Common myeloid progenitor, CD34-positive (primary cell): ENCODE measurements around the gene DAZAP1.
A peak's percentile ranks its signal among the peaks of the same experiment; 100 is the strongest.

ENCODE experiments used
- CTCF ChIA-PET: fragments of 350-600 bp; sonication (Branson Sonifier 250); formaldehyde crosslinking; loops from one replicate; lab custom pipeline; 2021; ENCODE audit warnings: antibody characterized with exemption; lab: Charles Lee
- POLR2A ChIA-PET: fragments of 350-600 bp; sonication (Branson Sonifier 250); formaldehyde crosslinking; loops from one replicate; lab custom pipeline; 2021; ENCODE audit warnings: antibody characterized with exemption; lab: Charles Lee
- DNase-seq, 3 donors: peaks; one replicate each; pipeline versions ENCODE4 v3.0.0 to v3.0.0-alpha.2; 2013
- H3K27ac ChIP-seq, 2 experiments: 1 replicate in 1 of 2; 2 replicates in 1 of 2; pipeline ENCODE4 v1.7.0; 2013; ENCODE audit warnings: inconsistent platforms in 2 of 2, low read length in 2 of 2, mild to moderate bottlenecking in 2 of 2, low read depth in 1 of 2, moderate library complexity in 1 of 2; ENCODE audit not compliant: severe bottlenecking in 2 of 2, insufficient read depth in 1 of 2, poor library complexity in 1 of 2
- H3K27me3 ChIP-seq, 5 experiments: replicated peaks in 2 of 5; 1 replicate in 3 of 5; 2 replicates in 2 of 5; pipeline versions ENCODE4 v1.6.1 to v1.7.0; 2013; ENCODE audit warnings: low read length in 4 of 5, mild to moderate bottlenecking in 2 of 5, moderate library complexity in 2 of 5, inconsistent platforms in 1 of 5; ENCODE audit not compliant: insufficient read depth in 5 of 5, control insufficient read depth in 4 of 5
- H3K36me3 ChIP-seq, 4 experiments: 1 replicate in 2 of 4; 2 replicates in 2 of 4; pipeline versions ENCODE4 v1.6.1 to v1.7.0; 2013; ENCODE audit warnings: low read length in 3 of 4, control low read depth in 1 of 4, mild to moderate bottlenecking in 1 of 4; ENCODE audit not compliant: control insufficient read depth in 4 of 4, insufficient read depth in 4 of 4
- H3K4me1 ChIP-seq, 4 experiments: 1 replicate in 3 of 4; 2 replicates in 1 of 4; pipeline versions ENCODE4 v1.6.1 to v1.7.1; 2013; ENCODE audit warnings: low read length in 3 of 4, mild to moderate bottlenecking in 3 of 4, control low read depth in 1 of 4, inconsistent platforms in 1 of 4, moderate library complexity in 1 of 4; ENCODE audit not compliant: control insufficient read depth in 4 of 4, insufficient read depth in 4 of 4; ENCODE audit errors: control extremely low read depth in 1 of 4
- H3K4me3 ChIP-seq, 7 experiments: 1 replicate in 4 of 7; 2 replicates in 3 of 7; pipeline versions ENCODE4 v1.5.1 to v1.7.0; 2013; ENCODE audit warnings: mild to moderate bottlenecking in 7 of 7, low read length in 6 of 7, moderate library complexity in 6 of 7, inconsistent platforms in 2 of 7, low read depth in 2 of 7, control low read depth in 1 of 7; ENCODE audit not compliant: insufficient read depth in 4 of 7, control insufficient read depth in 1 of 7; ENCODE audit errors: extremely low read depth in 1 of 7
- H3K9me3 ChIP-seq, 5 experiments: 1 replicate in 4 of 5; 2 replicates in 1 of 5; pipeline versions ENCODE4 v1.6.1 to v1.7.1; 2013; ENCODE audit warnings: low read length in 4 of 5, mild to moderate bottlenecking in 2 of 5, inconsistent platforms in 1 of 5, low read depth in 1 of 5, moderate library complexity in 1 of 5; ENCODE audit not compliant: control insufficient read depth in 4 of 5, insufficient read depth in 2 of 5; ENCODE audit errors: control extremely low read depth in 1 of 5
- WGBS: methylation state at CpG from one replicate; pipeline ENCODE4 v1.1.5; 2013; ENCODE audit not compliant: insufficient coverage; 5-methylcytosine and 5-hydroxymethylcytosine counted together

DAZAP1 gene

GRCh38 chr19:1394252-1395193 lies 12.9 kb upstream of the DAZAP1 start:
- 94% methylated on average over 39 of the region's 43 CpGs for WGBS
- no peak for DNase-seq
- no peak overlapping the region for H3K27ac ChIP-seq
- H3K4me3 ChIP-seq, result no peak overlapping the region
- H3K9me3 ChIP-seq, result no peaks in the 10 kb centered on the region
- no peaks in the 10 kb centered on the region for H3K27me3 ChIP-seq
- ChIA-PET POLR2A (no interaction called here), CTCF (no interaction called here)
- peaks cover 0 to 16% (median 13%) of the 10 kb centered on the region in 4 experiments for H3K4me1 ChIP-seq
- peaks cover 7 to 53% (median 28%) of the 10 kb centered on the region in 4 experiments for H3K36me3 ChIP-seq

- POLR2A ChIA-PET, result no interaction called here
- no peak for DNase-seq
- CTCF ChIA-PET, result no interaction called here
- WGBS, result 91% methylated on average over 47 of the region's 52 CpGs
- no peak overlapping the region for H3K4me3 ChIP-seq
- H3K4me1 ChIP-seq, result peaks cover 0 to 19% (median 17%) of the 10 kb centered on the region in 4 experiments
- no peaks in the 10 kb centered on the region for H3K27me3 ChIP-seq
- H3K27ac ChIP-seq, result no peak overlapping the region
- H3K36me3 ChIP-seq, result peaks cover 7 to 48% (median 26%) of the 10 kb centered on the region in 4 experiments
- H3K9me3 ChIP-seq, result no peaks in the 10 kb centered on the region
These were observed 12.0 kb upstream of the DAZAP1 start for GRCh38 chr19:1395194-1396018.

- Histone ChIP-seq H3K36me3 (peaks cover 2 to 42% (median 21%) of the 10 kb centered on the region in 4 experiments), H3K27ac (no peak overlapping the region), H3K9me3 (no peaks in the 10 kb centered on the region), H3K4me1 (peaks cover 0 to 27% (median 25%) of the 10 kb centered on the region in 4 experiments), H3K27me3 (no peaks in the 10 kb centered on the region), H3K4me3 (peak overlapping the region in 2 of 7 experiments; percentile 38 to 52)
- ChIA-PET POLR2A (no interaction called here), CTCF (interaction anchor here (1.4 kb wide), 1 partner anchor 9 kb away, joined by 4 read pairs; no protein-coding TSS in a partner anchor)
- WGBS, result 44% methylated on average over 22 of the region's 25 CpGs
- DNase-seq, result peak in 1 of 3 donors; percentile 26
These were observed 11.2 kb upstream of the DAZAP1 start for GRCh38 chr19:1396019-1396767.

- H3K27me3 ChIP-seq, result no peaks in the 10 kb centered on the region
- no peak for DNase-seq
- H3K36me3 ChIP-seq, result peaks cover 2 to 41% (median 18%) of the 10 kb centered on the region in 4 experiments
- no peak overlapping the region for H3K27ac ChIP-seq
- H3K9me3 ChIP-seq, result no peaks in the 10 kb centered on the region
- peak overlapping the region in 2 of 7 experiments; percentile 38 to 52 for H3K4me3 ChIP-seq
- CTCF ChIA-PET, result interaction anchor here (1.1 to 1.4 kb wide), 3 partner anchors 9 to 24 kb away, joined by 3 to 4 read pairs (median 4); no protein-coding TSS in a partner anchor
- WGBS, result 81% methylated on average over 39 of the region's 42 CpGs
- POLR2A ChIA-PET, result no interaction called here
- peaks cover 0 to 35% (median 32%) of the 10 kb centered on the region in 4 experiments for H3K4me1 ChIP-seq
These were observed 10.4 kb upstream of the DAZAP1 start for GRCh38 chr19:1396768-1397679.

GRCh38 chr19:1397838-1398237 lies 9.5 kb upstream of the DAZAP1 start:
- no peak for DNase-seq
- peaks cover 2 to 34% (median 10%) of the 10 kb centered on the region in 4 experiments for H3K36me3 ChIP-seq
- WGBS, result 100% methylated on average over 5 of the region's 9 CpGs
- H3K27ac ChIP-seq, result no peak overlapping the region
- no peaks in the 10 kb centered on the region for H3K9me3 ChIP-seq
- H3K27me3 ChIP-seq, result no peaks in the 10 kb centered on the region
- ChIA-PET CTCF (interaction anchor here (1.1 to 1.4 kb wide), 2 partner anchors 16 to 25 kb away, joined by 3 to 4 read pairs; no protein-coding TSS in a partner anchor), POLR2A (no interaction called here)
- peaks cover 0 to 43% (median 40%) of the 10 kb centered on the region in 4 experiments for H3K4me1 ChIP-seq
- H3K4me3 ChIP-seq, result no peak overlapping the region

- DNase-seq, result no peak
- ChIA-PET POLR2A (no interaction called here), CTCF (interaction anchor here (1.1 kb wide), 1 partner anchor 11 kb away, joined by 3 read pairs; no protein-coding TSS in a partner anchor)
- H3K4me3 ChIP-seq, result no peak overlapping the region
- H3K9me3 ChIP-seq, result no peaks in the 10 kb centered on the region
- peaks cover 0 to 21% (median 2%) of the 10 kb centered on the region in 4 experiments for H3K36me3 ChIP-seq
- H3K4me1 ChIP-seq, result peaks cover 0 to 50% (median 46%) of the 10 kb centered on the region in 4 experiments
- no peak overlapping the region for H3K27ac ChIP-seq
- WGBS, result 94% methylated on average over 19 of the region's 19 CpGs
- H3K27me3 ChIP-seq, result no peaks in the 10 kb centered on the region
These were observed 8.3 kb upstream of the DAZAP1 start for GRCh38 chr19:1399079-1399478.
